Trophoblast cell (in vitro differentiated cells and primary cell): Measurements from ENCODE around the gene DIAPH1.
"Not testable (repeated sequence)": the region's sequence is repeated elsewhere in the genome, so short reads cannot be mapped to it uniquely, and the experiment has no call there.

ENCODE experiments used
- DNase-seq, 2 donors: peaks; one replicate each; pipeline ENCODE4 v3.0.0-alpha.2; 2016
- H2AFZ ChIP-seq: 2 replicates; pipeline ENCODE4 v1.6.1; 2013; ENCODE audit warnings: low read length, moderate library complexity, mild to moderate bottlenecking; ENCODE audit not compliant: insufficient read depth, poor library complexity
- H2AK5ac ChIP-seq: 2 replicates; pipeline ENCODE4 v1.6.1; 2013; ENCODE audit warnings: mild to moderate bottlenecking, low read length
- H2BK120ac ChIP-seq: 2 replicates; pipeline ENCODE4 v1.6.1; 2013; ENCODE audit warnings: low read length, mild to moderate bottlenecking, moderate library complexity; ENCODE audit not compliant: insufficient read depth, poor library complexity
- H2BK12ac ChIP-seq: 2 replicates; pipeline ENCODE4 v1.6.1; 2013; ENCODE audit warnings: mild to moderate bottlenecking, low read length, moderate library complexity
- H2BK5ac ChIP-seq: 2 replicates; pipeline ENCODE4 v1.6.1; 2013; ENCODE audit warnings: low read length, low read depth, moderate library complexity, mild to moderate bottlenecking; ENCODE audit not compliant: poor library complexity
- H3K14ac ChIP-seq: 2 replicates; pipeline ENCODE4 v1.6.1; 2013; ENCODE audit warnings: mild to moderate bottlenecking, low read length
- H3K18ac ChIP-seq: 2 replicates; pipeline ENCODE4 v1.6.1; 2013; ENCODE audit warnings: mild to moderate bottlenecking, low read length
- H3K23ac ChIP-seq: 2 replicates; pipeline ENCODE4 v1.6.1; 2013; ENCODE audit warnings: low read length
- H3K27ac ChIP-seq: 2 replicates; pipeline ENCODE4 v1.5.1; 2013; ENCODE audit warnings: low read depth, mild to moderate bottlenecking, inconsistent platforms, low read length, moderate library complexity
- H3K27me3 ChIP-seq: 2 replicates; pipeline ENCODE4 v1.6.1; 2013; ENCODE audit warnings: inconsistent platforms, mild to moderate bottlenecking, low read length, moderate library complexity; ENCODE audit not compliant: insufficient read depth
- H3K36me3 ChIP-seq, 2 experiments: 1 replicate in 1 of 2; 2 replicates in 1 of 2; pipeline ENCODE4 v1.6.1; 2013; ENCODE audit warnings: low read length in 2 of 2, mild to moderate bottlenecking in 2 of 2, moderate library complexity in 1 of 2; ENCODE audit not compliant: insufficient read depth in 2 of 2, control insufficient read depth in 1 of 2
- H3K4ac ChIP-seq: 2 replicates; pipeline ENCODE4 v1.6.1; 2013; ENCODE audit warnings: low read depth, mild to moderate bottlenecking, low read length, moderate library complexity
- H3K4me1 ChIP-seq, 2 experiments: 1 replicate in 1 of 2; 2 replicates in 1 of 2; pipeline ENCODE4 v1.6.1; 2013; ENCODE audit warnings: low read length in 2 of 2, mild to moderate bottlenecking in 2 of 2, moderate library complexity in 1 of 2; ENCODE audit not compliant: insufficient read depth in 2 of 2, control insufficient read depth in 1 of 2
- H3K4me2 ChIP-seq: 2 replicates; pipeline ENCODE4 v1.6.1; 2013; ENCODE audit warnings: inconsistent platforms, mild to moderate bottlenecking, low read length, moderate library complexity
- H3K4me3 ChIP-seq: 2 replicates; pipeline ENCODE4 v1.5.1; 2013; ENCODE audit warnings: mild to moderate bottlenecking, low read depth, low read length, inconsistent platforms
- H3K79me1 ChIP-seq: one replicate; pipeline ENCODE4 v1.6.1; 2013; ENCODE audit warnings: low read length
- H3K79me2 ChIP-seq: 2 replicates; pipeline ENCODE4 v1.6.1; 2013; ENCODE audit warnings: low read length, mild to moderate bottlenecking; ENCODE audit not compliant: control insufficient read depth, insufficient read depth, poor library complexity
- H3K9ac ChIP-seq: 2 replicates; pipeline ENCODE4 v1.6.1; 2013; ENCODE audit warnings: mild to moderate bottlenecking, low read length
- H3K9me3 ChIP-seq: 2 replicates; pipeline ENCODE4 v1.6.1; 2013; ENCODE audit warnings: low read depth, mild to moderate bottlenecking, control low read depth, inconsistent platforms, low read length; ENCODE audit not compliant: insufficient read depth
- H4K12ac ChIP-seq: 2 replicates; pipeline ENCODE4 v1.6.1; 2013; ENCODE audit warnings: low read depth, mild to moderate bottlenecking, low read length, moderate library complexity
- H4K8ac ChIP-seq: 2 replicates; pipeline ENCODE4 v1.6.1; 2013; ENCODE audit warnings: low read depth, mild to moderate bottlenecking, low read length, moderate library complexity
- H4K91ac ChIP-seq: one replicate; pipeline ENCODE4 v1.6.1; 2013; ENCODE audit warnings: low read depth, mild to moderate bottlenecking, low read length, moderate library complexity
- WGBS: extraction: QIAGEN DNeasy Blood & Tissue Kit; methylation state at CpG from one replicate; pipeline ENCODE4 v1.1.7; 2013; ENCODE audit warnings: missing lambda C conversion rate; ENCODE audit not compliant: insufficient read length, insufficient coverage; ENCODE audit errors: extremely low coverage; 5-methylcytosine and 5-hydroxymethylcytosine counted together

The DIAPH1 gene

DNA sequence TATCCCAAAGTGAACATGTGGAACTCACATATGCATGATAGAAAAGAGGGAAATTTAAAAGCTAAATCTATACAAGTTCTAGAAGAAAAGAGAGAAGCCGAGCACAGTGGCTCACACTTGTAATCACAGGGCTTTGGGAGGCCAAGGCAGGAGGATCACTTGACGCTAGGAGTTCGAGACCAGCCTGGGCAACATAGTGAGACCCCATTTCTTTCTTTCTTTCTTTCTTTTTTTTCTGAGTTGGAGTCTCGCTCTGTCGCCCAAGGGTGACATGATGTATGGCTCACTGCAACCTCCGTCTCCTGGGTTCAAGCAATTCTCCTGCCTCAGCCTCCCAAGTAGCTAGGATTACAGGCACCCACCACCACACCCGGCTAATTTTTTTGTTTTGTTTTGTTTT lies 8.9 kb downstream of the DIAPH1 start:
- H2BK120ac ChIP-seq, H3K4me1 ChIP-seq, H2AFZ ChIP-seq, H3K14ac ChIP-seq, H4K91ac ChIP-seq, H3K27me3 ChIP-seq, H3K36me3 ChIP-seq, H4K12ac ChIP-seq, H3K9me3 ChIP-seq, DNase-seq, H4K8ac ChIP-seq, H3K23ac ChIP-seq, H3K18ac ChIP-seq, H3K4me3 ChIP-seq, H3K9ac ChIP-seq, H2BK5ac ChIP-seq, H2BK12ac ChIP-seq, H3K4me2 ChIP-seq, H2AK5ac ChIP-seq, H3K79me1 ChIP-seq, H3K27ac ChIP-seq: not testable (repeated sequence)
- Histone ChIP-seq H3K4ac (peak overlapping the region; percentile 62), H3K79me2 (peaks cover 11% of the 10 kb centered on the region)
- WGBS = no CpG with 5 or more reads among the region's 7 CpGs

DNA sequence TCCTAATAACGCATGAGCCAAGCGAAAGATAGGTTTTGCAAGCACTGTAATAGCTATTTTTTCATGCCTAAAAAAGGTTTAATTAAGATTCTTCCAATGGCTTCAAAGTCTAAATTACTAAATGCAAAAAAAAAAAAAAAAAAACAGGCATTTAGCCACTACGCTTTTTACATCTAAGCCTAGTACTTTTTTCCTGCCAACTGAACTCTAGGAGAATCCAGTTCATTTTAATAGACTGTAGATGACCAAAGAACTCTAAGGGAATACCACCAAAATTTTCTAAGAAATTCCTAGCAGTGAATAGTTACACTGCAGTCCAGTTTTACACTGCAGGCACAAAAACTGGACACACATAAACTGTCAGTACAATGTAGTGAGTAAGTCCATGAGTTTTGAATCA lies 9.8 kb downstream of the DIAPH1 start:
- no peak overlapping the region for H2BK12ac ChIP-seq
- no peak overlapping the region for H3K4me3 ChIP-seq
- no peak overlapping the region for H2AFZ ChIP-seq
- no peak overlapping the region for H2AK5ac ChIP-seq
- H3K79me2 ChIP-seq = peaks cover 11% of the 10 kb centered on the region
- no peak overlapping the region for H3K4me2 ChIP-seq
- no peak for DNase-seq
- H3K23ac ChIP-seq = no peak overlapping the region
- no peak overlapping the region for H3K14ac ChIP-seq
- peaks cover 0 to 2% of the 10 kb centered on the region in 2 experiments for H3K4me1 ChIP-seq
- no peak overlapping the region for H2BK120ac ChIP-seq
- H3K27ac ChIP-seq = no peak overlapping the region
- H2BK5ac ChIP-seq = no peak overlapping the region
- no peak overlapping the region for H3K18ac ChIP-seq
- peaks cover 0 to 2% of the 10 kb centered on the region in 2 experiments for H3K36me3 ChIP-seq
- H3K79me1 ChIP-seq = no peaks in the 10 kb centered on the region
- no CpG with 5 or more reads among the region's 3 CpGs for WGBS
- H3K9ac ChIP-seq = no peak overlapping the region
- no peak overlapping the region for H4K12ac ChIP-seq
- H4K91ac ChIP-seq = no peak overlapping the region
- no peaks in the 10 kb centered on the region for H3K9me3 ChIP-seq
- no peak overlapping the region for H4K8ac ChIP-seq
- peak overlapping the region; percentile 46 for H3K4ac ChIP-seq
- H3K27me3 ChIP-seq = no peaks in the 10 kb centered on the region

DNA sequence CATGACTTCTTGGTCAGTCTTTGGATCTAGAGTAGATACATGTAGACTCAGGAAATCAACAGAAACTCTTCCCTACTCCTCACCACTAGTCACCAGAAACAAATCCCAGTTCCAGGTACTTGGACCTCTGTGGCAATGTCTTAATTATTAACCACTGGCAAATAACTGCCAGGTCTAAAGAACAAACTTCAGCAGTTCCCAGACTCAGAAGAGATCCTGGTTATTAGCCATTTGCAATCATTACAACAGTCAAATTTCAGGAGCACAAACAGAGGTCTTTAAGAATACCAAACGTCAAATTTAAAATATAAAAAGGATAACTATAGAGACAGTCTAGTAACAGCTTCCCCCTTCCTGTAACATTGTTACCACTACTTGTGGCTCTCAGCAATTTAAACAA lies 10.2 kb downstream of the DIAPH1 start:
- Histone ChIP-seq H3K4ac (no peak overlapping the region), H3K36me3 (peaks cover 0 to 2% of the 10 kb centered on the region in 2 experiments), H3K4me1 (peaks cover 0 to 5% of the 10 kb centered on the region in 2 experiments), H4K12ac (no peak overlapping the region), H3K9ac (no peak overlapping the region), H3K79me2 (peaks cover 9% of the 10 kb centered on the region), H2AK5ac (no peak overlapping the region), H3K14ac (no peak overlapping the region), H2BK12ac (no peak overlapping the region), H3K18ac (no peak overlapping the region), H2AFZ (no peak overlapping the region), H3K27ac (no peak overlapping the region), H3K4me3 (no peak overlapping the region), H3K23ac (no peak overlapping the region), H2BK120ac (no peak overlapping the region), H3K79me1 (no peaks in the 10 kb centered on the region), H4K8ac (no peak overlapping the region), H4K91ac (no peak overlapping the region), H3K27me3 (no peaks in the 10 kb centered on the region), H3K4me2 (no peak overlapping the region), H2BK5ac (no peak overlapping the region), H3K9me3 (no peaks in the 10 kb centered on the region)
- no CpG with 5 or more reads among the region's 1 CpG for WGBS
- no peak for DNase-seq

DNA sequence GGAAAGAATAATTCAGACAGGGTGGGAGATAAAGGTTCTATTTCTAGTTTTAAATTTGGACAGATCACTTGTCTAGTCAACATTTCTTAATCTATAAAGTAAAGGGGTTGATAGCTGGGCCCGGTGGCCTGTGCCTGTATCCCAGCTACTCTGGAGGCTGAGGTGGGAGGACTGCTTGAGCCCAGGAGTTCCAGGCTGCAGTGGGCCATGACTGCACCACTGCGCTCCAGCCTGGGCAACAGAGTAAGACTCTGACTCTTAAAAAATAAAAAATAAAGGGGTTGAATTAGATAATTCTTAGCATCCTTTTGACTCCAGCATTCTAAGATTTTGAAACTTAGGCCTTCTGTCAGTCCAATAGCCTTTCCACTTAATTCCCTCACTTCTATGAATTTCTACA lies 10.8 kb downstream of the DIAPH1 start:
- no peak for DNase-seq
- H3K14ac ChIP-seq = no peak overlapping the region
- H3K4me1 ChIP-seq = peaks cover 0 to 5% of the 10 kb centered on the region in 2 experiments
- no peak overlapping the region for H2BK12ac ChIP-seq
- no peak overlapping the region for H2BK5ac ChIP-seq
- H3K23ac ChIP-seq = no peak overlapping the region
- H3K79me2 ChIP-seq = peaks cover 9% of the 10 kb centered on the region
- H4K12ac ChIP-seq = no peak overlapping the region
- H3K36me3 ChIP-seq = peaks cover 0 to 2% of the 10 kb centered on the region in 2 experiments
- no peaks in the 10 kb centered on the region for H3K27me3 ChIP-seq
- no peak overlapping the region for H2AK5ac ChIP-seq
- H3K4me3 ChIP-seq = no peak overlapping the region
- no CpG with 5 or more reads among the region's 2 CpGs for WGBS
- no peak overlapping the region for H3K27ac ChIP-seq
- H4K91ac ChIP-seq = no peak overlapping the region
- no peaks in the 10 kb centered on the region for H3K9me3 ChIP-seq
- no peaks in the 10 kb centered on the region for H3K79me1 ChIP-seq
- H3K4me2 ChIP-seq = no peak overlapping the region
- H3K9ac ChIP-seq = no peak overlapping the region
- H3K4ac ChIP-seq = peak overlapping the region; percentile 86
- no peak overlapping the region for H2BK120ac ChIP-seq
- no peak overlapping the region for H4K8ac ChIP-seq
- H3K18ac ChIP-seq = no peak overlapping the region
- H2AFZ ChIP-seq = no peak overlapping the region
